GM12891 (cell line): Measurements from ENCODE around the gene TMEM101.

Source experiments
- PAX5 ChIP-seq: IDR thresholded peaks from 2 replicates; pipeline ENCODE4 v1.6.1; 2011; ENCODE audit warnings: low read length, moderate library complexity, mild to moderate bottlenecking; ENCODE audit not compliant: insufficient read depth, severe bottlenecking
- POLR2A ChIP-seq: IDR thresholded peaks from 2 replicates; pipeline ENCODE4 v1.6.1; 2011; ENCODE audit warnings: low read depth, low read length, control low read depth
- POLR2AphosphoS5 ChIP-seq: IDR thresholded peaks from 2 replicates; pipeline ENCODE4 v1.6.1; 2011; ENCODE audit warnings: low read depth, low read length, control low read depth
- TAF1 ChIP-seq: IDR thresholded peaks from 2 replicates; pipeline ENCODE4 v1.6.1; 2011; ENCODE audit warnings: low read depth, low read length, control low read depth

DNA sequence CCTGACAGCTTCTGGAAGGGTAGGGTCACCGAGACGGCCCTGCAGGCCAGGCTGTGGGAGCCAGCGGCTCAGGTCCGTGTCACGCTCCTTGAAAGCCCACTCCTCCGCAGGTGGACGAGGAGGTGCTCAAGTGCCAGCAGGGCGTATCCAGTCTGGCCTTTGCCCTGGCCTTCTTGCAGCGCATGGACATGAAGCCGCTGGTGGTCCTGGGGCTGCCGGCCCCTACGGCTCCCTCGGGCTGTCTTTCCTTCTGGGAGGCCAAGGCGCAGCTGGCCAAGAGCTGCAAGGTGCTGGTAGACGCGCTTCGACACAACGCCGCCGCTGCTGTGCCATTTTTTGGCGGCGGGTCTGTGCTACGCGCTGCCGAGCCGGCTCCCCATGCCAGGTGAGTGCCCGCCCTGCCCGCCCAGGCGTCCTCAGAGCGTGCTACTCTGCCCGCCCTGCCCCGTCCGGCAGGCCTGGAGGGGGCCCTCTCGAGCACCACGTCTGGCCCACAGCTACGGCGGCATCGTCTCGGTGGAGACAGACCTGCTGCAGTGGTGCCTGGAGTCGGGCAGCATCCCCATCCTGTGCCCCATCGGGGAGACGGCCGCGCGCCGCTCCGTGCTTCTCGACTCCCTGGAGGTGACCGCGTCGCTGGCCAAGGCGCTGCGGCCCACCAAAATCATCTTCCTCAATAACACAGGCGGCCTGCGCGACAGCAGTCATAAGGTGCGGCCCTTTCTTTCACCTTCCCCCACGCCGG is 9.1 kb downstream of the TMEM101 start:
- TF ChIP-seq POLR2AphosphoS5 (no peak), POLR2A (no peak), TAF1 (no peak), PAX5 (no peak)
